HCEC 1CT (cell line): ENCODE measurements around the gene MRPL51.
A peak's percentile ranks its signal among the peaks of the same experiment; 100 is the strongest.

Experiments used
- DNase-seq: peaks from one replicate; pipeline ENCODE4 v3.0.0-alpha.2; 2017

MRPL51 gene

DNA sequence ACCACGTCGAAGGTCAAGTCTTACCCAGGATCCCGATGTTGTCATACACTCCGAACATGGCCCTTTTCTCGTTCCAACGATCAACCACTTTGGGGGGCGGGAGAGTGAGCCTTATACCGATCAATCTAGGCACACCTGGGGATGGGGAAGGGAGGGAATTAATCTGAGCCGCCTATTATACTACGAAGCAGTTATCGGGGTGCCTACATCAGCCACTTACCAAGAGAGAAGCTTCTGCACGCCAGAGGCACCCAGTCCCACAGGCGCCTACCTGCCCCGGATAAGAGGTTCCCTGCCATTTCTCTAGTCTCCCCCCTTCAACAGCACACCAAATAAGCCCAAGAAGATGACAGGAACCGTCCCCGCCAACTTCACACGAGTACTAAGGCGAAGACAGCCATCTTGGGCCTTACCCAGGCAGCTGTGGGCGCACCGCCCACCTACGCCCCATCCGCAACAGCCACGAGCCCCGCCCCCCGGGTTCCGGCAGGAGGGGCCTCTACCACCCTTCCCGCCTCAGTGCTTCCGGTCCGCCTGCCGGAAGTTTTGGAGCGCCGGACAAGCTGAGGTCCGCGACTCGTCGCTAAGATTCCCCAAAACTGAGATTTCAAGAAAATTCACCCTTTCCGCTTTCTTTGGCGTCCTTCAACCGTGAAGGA lies at the start of gene MRPL51:
Gene MRPL51, minus strand, starts transcription at position 425 of the 659 bp plus-strand sequence. Its CDS starts 126 bp downstream, at position 299.
- DNase-seq, result peak; percentile 94

DNA sequence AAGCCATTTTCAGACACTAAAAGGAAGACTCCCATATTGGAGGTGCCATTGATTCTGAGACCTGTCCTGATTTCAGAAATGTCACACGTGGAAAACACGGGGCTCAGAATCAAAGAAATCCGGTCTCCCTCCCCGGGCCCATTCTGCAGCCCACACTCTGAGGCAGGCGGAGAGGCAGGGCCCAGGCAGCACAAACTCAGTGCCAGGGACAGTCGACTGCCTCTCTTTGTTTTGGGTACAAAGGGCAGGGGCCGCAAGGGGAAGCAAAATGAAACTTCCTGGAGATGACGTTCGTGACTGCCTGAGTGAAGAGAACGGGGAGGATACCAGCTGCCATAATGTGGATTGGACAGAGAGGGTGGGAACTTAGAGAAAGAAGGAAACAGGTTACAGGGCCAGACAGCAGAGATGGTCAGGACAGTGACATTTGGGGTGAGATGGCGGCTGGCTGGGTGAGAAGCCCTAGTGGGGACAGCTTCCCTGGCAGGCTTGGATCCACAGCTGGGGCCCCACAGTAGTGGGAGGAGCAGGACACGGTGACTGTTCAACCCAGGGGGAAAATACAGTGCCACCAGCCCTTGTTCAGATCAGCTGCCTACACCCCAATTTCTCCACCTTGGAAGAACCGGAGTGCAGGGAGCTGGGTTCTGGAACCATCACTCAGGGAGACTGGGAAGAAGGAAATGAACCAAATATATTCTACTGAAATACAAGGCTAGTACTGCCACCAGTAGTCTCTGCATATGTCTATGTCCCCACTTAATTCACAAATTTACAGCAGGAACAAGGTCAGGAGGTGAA lies 49.3 kb upstream of the MRPL51 start:
- no peak for DNase-seq

- DNase-seq, result no peak
These were observed 48.5 kb upstream of the MRPL51 start for GRCh38 chr12:6541371-6542165.

- DNase-seq, result peak; percentile 97
These were observed 47.3 kb upstream of the MRPL51 start for GRCh38 chr12:6540181-6540877.

DNA sequence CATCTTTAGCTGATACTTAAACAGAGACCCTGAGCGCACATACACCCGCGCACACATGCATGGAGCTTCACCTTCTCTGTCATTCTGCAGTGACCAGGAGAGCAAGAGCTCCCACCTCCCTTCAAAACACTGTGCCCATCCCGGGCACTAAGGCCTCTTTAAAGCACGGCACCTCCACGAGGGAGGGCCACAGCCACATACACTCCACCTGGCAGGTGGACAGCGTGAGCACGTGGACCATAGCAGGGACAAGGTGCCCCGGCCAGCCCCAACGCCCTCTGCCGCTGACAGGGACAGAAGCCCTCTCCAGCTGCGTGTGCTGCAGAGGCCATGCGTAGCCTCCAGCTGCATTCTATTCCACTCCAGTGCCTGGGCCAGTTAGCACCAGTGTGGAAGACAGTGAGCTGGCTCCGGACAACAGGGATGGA lies 46.7 kb upstream of the MRPL51 start:
- DNase-seq, result no peak

DNA sequence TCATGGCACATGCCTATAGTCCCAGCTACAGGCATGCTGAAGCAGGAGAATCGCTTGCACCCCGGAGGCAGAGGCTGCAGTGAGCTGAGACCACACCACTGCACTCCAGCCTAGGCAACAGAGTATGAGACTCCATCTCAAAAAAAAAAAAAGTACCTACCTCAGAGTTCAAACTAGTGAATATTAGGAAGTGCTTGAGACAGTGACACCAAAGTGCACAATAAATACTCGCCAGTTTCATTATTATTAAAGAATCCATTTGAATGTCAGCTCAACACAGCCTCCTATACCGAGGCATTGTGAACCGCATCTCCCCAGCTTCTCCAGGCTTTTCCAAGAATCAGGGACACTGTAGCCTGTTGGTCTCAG lies 46.2 kb upstream of the MRPL51 start:
- no peak for DNase-seq

DNA sequence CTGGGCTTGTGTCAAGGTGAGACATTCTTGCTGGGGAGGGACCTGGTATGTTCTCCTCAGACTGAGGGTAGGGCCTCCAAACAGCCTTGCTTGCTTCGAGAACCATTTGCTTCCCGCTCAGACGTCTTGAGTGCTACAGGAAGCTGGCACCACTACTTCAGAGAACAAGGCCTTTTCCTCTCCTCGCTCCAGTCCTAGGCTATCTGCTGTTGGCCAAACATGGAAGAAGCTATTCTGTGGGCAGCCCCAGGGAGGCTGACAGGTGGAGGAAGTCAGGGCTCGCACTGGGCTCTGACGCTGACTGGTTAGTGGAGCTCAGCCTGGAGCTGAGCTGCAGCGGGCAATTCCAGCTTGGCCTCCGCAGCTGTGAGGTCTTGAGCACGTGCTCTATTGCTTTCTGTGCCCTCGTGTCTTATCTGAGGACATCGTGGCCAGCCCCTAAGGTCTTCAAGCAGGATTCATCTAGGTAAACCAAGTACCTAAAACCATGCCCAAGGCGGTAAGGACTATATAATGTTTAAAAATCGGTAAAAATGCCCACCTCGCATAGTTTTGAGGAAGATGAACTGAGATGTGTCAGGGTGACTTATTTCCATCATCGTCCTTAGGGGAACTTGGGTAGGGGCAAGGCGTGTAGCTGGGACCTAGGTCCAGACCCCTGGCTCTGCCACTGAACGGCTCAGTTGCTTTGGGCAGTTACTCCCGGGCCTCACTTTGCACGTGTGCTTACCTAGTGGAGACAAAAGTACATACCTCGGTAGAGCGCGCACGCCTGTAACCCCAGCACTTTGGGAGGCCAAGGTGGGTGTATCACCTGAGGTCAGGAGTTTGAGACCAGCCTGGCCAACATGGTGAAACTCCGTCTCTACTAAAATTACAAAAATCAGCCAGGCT lies 45.6 kb upstream of the MRPL51 start:
- DNase-seq, result peak; percentile 57

DNA sequence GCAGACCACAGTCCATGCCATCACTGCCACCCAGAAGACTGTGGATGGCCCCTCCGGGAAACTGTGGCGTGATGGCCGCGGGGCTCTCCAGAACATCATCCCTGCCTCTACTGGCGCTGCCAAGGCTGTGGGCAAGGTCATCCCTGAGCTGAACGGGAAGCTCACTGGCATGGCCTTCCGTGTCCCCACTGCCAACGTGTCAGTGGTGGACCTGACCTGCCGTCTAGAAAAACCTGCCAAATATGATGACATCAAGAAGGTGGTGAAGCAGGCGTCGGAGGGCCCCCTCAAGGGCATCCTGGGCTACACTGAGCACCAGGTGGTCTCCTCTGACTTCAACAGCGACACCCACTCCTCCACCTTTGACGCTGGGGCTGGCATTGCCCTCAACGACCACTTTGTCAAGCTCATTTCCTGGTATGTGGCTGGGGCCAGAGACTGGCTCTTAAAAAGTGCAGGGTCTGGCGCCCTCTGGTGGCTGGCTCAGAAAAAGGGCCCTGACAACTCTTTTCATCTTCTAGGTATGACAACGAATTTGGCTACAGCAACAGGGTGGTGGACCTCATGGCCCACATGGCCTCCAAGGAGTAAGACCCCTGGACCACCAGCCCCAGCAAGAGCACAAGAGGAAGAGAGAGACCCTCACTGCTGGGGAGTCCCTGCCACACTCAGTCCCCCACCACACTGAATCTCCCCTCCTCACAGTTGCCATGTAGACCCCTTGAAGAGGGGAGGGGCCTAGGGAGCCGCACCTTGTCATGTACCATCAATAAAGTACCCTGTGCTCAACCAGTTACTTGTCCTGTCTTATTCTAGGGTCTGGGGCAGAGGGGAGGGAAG lies 44.7 kb upstream of the MRPL51 start:
- peak; percentile 69 for DNase-seq

GRCh38 chr12:6536894-6537579 lies 44.0 kb upstream of the MRPL51 start:
- DNase-seq, result no peak

DNA sequence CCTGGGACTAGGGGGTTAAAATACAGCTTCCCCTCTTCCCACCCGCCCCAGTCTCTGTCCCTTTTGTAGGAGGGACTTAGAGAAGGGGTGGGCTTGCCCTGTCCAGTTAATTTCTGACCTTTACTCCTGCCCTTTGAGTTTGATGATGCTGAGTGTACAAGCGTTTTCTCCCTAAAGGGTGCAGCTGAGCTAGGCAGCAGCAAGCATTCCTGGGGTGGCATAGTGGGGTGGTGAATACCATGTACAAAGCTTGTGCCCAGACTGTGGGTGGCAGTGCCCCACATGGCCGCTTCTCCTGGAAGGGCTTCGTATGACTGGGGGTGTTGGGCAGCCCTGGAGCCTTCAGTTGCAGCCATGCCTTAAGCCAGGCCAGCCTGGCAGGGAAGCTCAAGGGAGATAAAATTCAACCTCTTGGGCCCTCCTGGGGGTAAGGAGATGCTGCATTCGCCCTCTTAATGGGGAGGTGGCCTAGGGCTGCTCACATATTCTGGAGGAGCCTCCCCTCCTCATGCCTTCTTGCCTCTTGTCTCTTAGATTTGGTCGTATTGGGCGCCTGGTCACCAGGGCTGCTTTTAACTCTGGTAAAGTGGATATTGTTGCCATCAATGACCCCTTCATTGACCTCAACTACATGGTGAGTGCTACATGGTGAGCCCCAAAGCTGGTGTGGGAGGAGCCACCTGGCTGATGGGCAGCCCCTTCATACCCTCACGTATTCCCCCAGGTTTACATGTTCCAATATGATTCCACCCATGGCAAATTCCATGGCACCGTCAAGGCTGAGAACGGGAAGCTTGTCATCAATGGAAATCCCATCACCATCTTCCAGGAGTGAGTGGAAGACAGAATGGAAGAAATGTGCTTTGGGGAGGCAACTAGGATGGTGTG lies 43.1 kb upstream of the MRPL51 start:
- no peak for DNase-seq

GRCh38 chr12:6535697-6535946 lies 42.6 kb upstream of the MRPL51 start:
- DNase-seq, result no peak

DNA sequence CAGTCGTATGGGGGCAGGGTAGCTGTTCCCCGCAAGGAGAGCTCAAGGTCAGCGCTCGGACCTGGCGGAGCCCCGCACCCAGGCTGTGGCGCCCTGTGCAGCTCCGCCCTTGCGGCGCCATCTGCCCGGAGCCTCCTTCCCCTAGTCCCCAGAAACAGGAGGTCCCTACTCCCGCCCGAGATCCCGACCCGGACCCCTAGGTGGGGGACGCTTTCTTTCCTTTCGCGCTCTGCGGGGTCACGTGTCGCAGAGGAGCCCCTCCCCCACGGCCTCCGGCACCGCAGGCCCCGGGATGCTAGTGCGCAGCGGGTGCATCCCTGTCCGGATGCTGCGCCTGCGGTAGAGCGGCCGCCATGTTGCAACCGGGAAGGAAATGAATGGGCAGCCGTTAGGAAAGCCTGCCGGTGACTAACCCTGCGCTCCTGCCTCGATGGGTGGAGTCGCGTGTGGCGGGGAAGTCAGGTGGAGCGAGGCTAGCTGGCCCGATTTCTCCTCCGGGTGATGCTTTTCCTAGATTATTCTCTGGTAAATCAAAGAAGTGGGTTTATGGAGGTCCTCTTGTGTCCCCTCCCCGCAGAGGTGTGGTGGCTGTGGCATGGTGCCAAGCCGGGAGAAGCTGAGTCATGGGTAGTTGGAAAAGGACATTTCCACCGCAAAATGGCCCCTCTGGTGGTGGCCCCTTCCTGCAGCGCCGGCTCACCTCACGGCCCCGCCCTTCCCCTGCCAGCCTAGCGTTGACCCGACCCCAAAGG lies 42.1 kb upstream of the MRPL51 start:
- DNase-seq, result peak; percentile 83

DNA sequence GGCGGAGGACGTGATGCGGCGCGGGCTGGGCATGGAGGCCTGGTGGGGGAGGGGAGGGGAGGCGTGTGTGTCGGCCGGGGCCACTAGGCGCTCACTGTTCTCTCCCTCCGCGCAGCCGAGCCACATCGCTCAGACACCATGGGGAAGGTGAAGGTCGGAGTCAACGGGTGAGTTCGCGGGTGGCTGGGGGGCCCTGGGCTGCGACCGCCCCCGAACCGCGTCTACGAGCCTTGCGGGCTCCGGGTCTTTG lies 41.6 kb upstream of the MRPL51 start:
- no peak for DNase-seq

GRCh38 chr12:6533923-6534694 lies 41.0 kb upstream of the MRPL51 start, which contains the start of gene GAPDH:
Gene GAPDH, plus strand, starts transcription at chr12:6534517. Its CDS starts 316 bp downstream, at chr12:6534833.
- DNase-seq, result peak; percentile 99

DNA sequence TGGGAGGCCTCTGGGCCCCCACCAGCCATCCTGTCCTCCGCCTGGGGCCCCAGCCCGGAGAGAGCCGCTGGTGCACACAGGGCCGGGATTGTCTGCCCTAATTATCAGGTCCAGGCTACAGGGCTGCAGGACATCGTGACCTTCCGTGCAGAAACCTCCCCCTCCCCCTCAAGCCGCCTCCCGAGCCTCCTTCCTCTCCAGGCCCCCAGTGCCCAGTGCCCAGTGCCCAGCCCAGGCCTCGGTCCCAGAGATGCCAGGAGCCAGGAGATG lies 40.5 kb upstream of the MRPL51 start:
- no peak for DNase-seq

DNA sequence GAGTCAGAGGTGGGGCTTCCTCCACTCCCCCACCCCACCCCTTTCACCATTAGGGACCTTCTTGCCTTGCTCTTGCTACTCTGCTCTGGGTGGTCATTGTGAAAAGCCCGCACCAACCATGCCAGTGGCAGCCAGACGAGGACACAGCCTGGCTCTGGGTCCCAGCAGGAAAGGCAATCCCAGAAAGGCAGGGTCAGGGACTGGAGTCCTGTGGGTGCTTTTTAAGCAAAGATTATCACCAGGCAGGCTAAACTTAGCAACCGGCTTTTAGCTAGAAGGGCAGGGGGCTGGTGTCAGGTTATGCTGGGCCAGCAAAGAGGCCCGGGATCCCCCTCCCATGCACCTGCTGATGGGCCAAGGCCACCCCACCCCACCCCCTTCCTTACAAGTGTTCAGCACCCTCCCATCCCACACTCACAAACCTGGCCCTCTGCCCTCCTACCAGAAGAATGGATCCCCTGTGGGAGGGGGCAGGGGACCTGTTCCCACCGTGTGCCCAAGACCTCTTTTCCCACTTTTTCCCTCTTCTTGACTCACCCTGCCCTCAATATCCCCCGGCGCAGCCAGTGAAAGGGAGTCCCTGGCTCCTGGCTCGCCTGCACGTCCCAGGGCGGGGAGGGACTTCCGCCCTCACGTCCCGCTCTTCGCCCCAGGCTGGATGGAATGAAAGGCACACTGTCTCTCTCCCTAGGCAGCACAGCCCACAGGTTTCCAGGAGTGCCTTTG lies 40.0 kb upstream of the MRPL51 start:
- DNase-seq, result peak; percentile 74

- peak; percentile 97 for DNase-seq
These were observed 39.2 kb upstream of the MRPL51 start for GRCh38 chr12:6532051-6532926.
